Duodenal mucosa (tissue), 2 donors: ENCODE data around the gene IL31RA.
A peak's percentile ranks its signal among the peaks of the same experiment; 100 is the strongest.
"Not testable (repeated sequence)": the region's sequence is repeated elsewhere in the genome, so short reads cannot be mapped to it uniquely, and the experiment has no call there.

Experiments used
- H3K27ac ChIP-seq: one replicate; pipeline ENCODE4 v1.7.0; 2013; ENCODE audit warnings: low read depth, low read length
- H3K27me3 ChIP-seq, 2 donors: one replicate each; pipeline ENCODE4 v1.7.0; 2013; ENCODE audit warnings: low read length in 2 of 2, control low read depth in 1 of 2; ENCODE audit not compliant: insufficient read depth in 2 of 2, control insufficient read depth in 1 of 2
- H3K36me3 ChIP-seq, 2 donors: one replicate each; pipeline ENCODE4 v1.7.0; 2013; ENCODE audit warnings: low read length in 2 of 2, control low read depth in 1 of 2; ENCODE audit not compliant: insufficient read depth in 2 of 2, control insufficient read depth in 1 of 2
- H3K4me1 ChIP-seq, 2 donors: one replicate each; pipeline ENCODE4 v1.7.0; 2013; ENCODE audit warnings: low read length in 2 of 2, control low read depth in 1 of 2; ENCODE audit not compliant: insufficient read depth in 2 of 2, control insufficient read depth in 1 of 2
- H3K4me3 ChIP-seq, 2 donors: one replicate each; pipeline ENCODE4 v1.7.0; 2013; ENCODE audit warnings: low read length in 2 of 2, low read depth in 1 of 2
- H3K9ac ChIP-seq, 2 donors: one replicate each; pipeline ENCODE4 v1.7.0; 2013; ENCODE audit warnings: low read length in 2 of 2, low read depth in 1 of 2
- H3K9me3 ChIP-seq, 2 donors: one replicate each; pipeline ENCODE4 v1.7.0; 2013; ENCODE audit warnings: low read length in 2 of 2, control low read depth in 1 of 2; ENCODE audit not compliant: control insufficient read depth in 1 of 2

The IL31RA gene

DNA sequence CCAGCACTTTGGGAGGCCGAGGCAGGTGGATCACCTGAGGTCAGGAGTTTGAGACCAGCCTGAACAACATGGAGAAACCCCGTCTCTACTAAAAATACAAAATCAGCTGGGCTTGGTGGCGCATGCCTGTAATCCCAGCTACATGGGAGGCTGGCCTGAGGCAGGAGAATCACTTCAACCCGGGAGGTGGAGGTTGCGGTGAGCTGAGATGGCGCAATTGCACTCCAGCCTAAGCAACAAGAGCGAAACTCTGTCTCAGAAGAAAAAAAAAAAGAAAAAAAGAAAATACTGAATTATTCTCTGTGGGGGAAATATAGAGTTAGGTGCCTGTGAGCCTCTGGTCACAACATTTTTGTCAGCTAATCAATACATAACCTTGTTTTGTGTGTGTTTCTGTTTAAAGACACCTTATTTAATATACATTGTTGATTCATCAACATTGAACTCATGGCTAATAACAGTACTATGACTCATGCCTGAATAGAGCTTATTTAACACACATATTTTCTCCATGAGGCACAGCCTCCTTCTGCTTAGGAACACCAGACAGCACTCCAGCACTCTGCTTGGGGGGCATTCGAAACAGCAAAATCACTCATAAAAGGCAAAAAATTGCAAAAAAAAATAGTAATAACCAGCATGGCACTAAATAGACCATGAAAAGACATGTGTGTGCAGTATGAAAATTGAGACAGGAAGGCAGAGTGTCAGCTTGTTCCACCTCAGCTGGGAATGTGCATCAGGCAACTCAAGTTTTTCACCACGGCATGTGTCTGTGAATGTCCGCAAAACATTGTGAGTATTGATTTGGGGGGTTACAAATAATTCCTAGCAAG, at the start of gene IL31RA:
TSS of gene IL31RA (plus strand) at position 519 of the 836 bp plus-strand sequence. CDS start at position 733, 214 bp downstream.
- no peaks in the 10 kb centered on the region for H3K36me3 ChIP-seq
- H3K27me3 ChIP-seq, result no peaks in the 10 kb centered on the region
- no peaks in the 10 kb centered on the region for H3K9me3 ChIP-seq
- H3K9ac ChIP-seq, result no peak within 1 kb of the TSS
- H3K4me3 ChIP-seq, result no peak within 1 kb of the TSS
- H3K4me1 ChIP-seq, result no peaks in the 10 kb centered on the region
- no peak within 1 kb of the TSS for H3K27ac ChIP-seq

DNA sequence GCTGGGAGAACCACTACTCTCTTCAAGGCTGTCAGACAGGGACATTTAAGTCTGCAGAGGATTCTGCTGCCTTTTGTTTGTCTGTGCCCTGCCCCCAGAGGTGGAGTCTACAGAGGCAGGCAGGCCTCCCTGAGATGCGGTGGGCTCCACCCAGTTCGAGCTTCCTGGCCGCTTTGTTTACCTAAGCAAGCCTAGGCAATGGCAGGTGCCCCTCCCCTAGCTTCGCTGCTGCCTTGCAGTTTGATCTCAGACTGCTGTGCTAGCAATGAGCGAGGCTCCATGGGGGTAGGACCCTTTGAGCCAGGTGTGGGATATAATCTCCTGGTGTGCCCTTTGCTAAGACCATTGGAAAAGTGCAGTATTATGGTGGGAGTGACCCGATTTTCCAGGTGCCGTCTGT, 42.3 kb upstream of the IL31RA start:
- not testable (repeated sequence) for H3K9ac ChIP-seq, H3K27ac ChIP-seq, H3K27me3 ChIP-seq, H3K9me3 ChIP-seq, H3K4me3 ChIP-seq, H3K36me3 ChIP-seq, H3K4me1 ChIP-seq

DNA sequence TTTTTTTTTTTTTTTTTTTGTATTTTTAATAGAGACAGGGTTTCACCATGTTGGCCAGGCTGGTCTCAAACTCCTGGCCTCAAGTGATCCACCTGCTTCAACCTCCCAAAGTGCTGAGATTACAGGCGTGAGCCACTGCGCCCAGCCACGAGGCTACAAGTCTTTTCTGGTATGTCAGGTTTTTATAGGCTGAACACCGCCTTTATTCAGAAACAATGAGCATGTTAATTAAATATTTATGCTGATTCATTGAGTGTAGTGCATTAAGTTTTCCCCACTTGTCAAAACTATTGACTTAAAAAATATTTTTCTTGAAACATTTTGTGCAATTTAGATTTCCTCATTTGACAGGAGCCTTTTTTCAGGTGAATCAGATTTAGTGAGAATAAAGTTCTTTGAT, 35.2 kb upstream of the IL31RA start:
- H3K4me3 ChIP-seq, result not testable (repeated sequence)

DNA sequence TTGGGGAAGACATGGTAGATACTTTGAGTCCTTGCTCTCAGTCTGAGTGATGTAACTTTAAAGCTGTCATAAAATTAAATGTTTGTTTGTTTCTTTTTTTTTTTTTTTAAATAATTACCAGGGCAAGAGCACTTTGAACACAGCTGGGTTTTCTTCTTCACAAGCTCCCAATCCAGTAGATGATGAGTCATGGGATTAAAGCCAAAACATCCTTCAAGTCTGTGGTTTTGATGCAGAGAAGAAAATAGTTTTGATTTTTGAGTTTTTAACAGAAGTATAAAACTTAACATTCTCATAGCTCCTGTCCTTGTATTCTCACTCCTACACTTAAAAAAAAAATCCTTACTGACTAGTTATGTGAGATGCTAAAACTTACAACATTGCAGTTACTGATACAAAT, 34.8 kb upstream of the IL31RA start:
- no peak overlapping the region for H3K9ac ChIP-seq
- no peaks in the 10 kb centered on the region for H3K9me3 ChIP-seq
- peaks cover 8 to 14% of the 10 kb centered on the region in 2 donors for H3K27me3 ChIP-seq
- no peaks in the 10 kb centered on the region for H3K36me3 ChIP-seq
- no peaks in the 10 kb centered on the region for H3K4me1 ChIP-seq
- no peak overlapping the region for H3K4me3 ChIP-seq
- H3K27ac ChIP-seq, result no peak overlapping the region

More for the DNA sequence above, 35.2 kb upstream of the IL31RA start:
- not testable (repeated sequence) for H3K9ac ChIP-seq, H3K36me3 ChIP-seq, H3K4me1 ChIP-seq, H3K9me3 ChIP-seq, H3K27me3 ChIP-seq, H3K27ac ChIP-seq

DNA sequence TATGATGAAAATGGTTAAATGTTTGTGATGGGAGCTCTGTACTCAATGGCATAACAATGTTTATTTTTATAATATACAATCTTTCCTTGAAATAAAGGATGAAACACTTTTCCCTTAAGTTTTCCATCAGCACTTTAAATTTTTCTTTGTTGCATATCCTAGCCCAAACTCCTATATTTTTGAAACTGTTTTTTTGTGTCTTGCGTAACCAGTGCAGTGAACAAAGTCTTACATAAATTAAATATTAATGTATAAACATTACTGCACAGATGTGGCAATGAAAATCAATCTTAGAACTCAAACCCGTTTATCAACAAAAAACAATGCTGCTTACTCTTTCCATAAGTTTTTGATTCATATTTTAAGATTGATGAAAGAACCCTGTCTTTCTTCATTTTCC, 34.1 kb upstream of the IL31RA start:
- peaks cover 0 to under 1% of the 10 kb centered on the region in 2 donors for H3K4me1 ChIP-seq
- H3K27me3 ChIP-seq, result peaks cover 14 to 19% of the 10 kb centered on the region in 2 donors
- no peak overlapping the region for H3K4me3 ChIP-seq
- no peaks in the 10 kb centered on the region for H3K36me3 ChIP-seq
- no peak overlapping the region for H3K27ac ChIP-seq
- H3K9me3 ChIP-seq, result no peaks in the 10 kb centered on the region
- H3K9ac ChIP-seq, result no peak overlapping the region

DNA sequence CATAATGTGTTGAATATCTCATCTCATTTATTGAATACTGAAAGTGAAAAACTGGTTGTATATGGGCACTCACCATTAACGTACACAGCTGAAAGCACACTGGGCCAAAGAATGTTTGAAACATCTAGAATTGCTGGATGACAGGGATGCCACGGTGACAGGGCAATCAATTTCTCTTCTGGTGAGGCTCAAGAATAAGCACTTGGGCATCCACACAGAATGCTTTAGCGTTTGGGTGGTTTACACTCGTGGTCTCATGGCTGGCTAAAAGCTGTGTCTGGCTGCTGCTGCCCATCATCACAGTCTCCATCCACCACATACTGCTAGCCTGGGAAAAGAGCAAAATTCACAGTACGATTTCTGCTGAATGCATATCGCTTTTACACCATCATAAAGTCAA, 30.7 kb upstream of the IL31RA start:
- Histone ChIP-seq H3K9me3 (no peaks in the 10 kb centered on the region), H3K4me1 (peaks cover 0 to 3% of the 10 kb centered on the region in 2 donors), H3K36me3 (no peaks in the 10 kb centered on the region), H3K4me3 (no peak overlapping the region), H3K27ac (no peak overlapping the region), H3K9ac (no peak overlapping the region), H3K27me3 (peaks cover 17 to 40% of the 10 kb centered on the region in 2 donors)

DNA sequence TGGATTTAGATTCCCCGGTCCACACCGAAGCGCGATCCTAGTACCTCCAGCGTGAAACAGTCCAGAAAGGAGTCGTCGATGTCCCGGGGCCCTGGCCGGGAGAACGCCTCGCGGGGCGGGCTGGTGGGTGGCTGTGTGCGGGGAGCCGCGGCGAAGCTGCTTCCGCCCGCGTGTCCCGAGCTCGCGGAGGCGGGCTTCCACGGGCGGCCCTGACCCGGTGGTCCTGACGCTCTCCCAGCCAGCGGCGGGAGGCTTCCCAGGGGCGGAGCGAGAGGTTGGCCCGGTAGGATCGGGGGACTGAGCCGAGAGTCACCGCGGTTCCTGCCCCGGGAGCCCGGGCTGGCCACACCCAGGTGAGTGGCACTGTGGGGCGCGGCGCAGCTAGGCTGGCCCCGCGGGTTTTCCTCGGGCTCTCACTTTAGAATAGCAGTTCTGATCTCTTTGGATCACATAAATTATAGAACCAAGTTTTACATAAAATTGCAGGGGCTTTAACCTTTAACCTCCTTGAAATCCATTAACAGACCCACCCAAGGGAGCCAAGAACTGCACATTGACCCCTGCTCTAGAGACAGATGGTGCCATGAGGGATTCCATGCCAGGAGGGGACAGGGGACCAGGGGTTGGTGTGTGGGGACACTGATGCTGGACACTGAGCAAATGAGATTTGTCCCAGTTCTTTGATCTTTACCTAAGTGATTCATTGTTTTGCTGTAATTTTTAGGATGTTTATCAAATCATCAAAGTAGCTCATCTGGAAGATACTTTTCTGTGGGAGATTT, 29.2 kb upstream of the IL31RA start:
- peak overlapping the region; percentile 17 to 34 for H3K4me3 ChIP-seq
- no peaks in the 10 kb centered on the region for H3K9me3 ChIP-seq
- no peaks in the 10 kb centered on the region for H3K36me3 ChIP-seq
- H3K9ac ChIP-seq, result no peak overlapping the region
- peaks cover 17 to 45% of the 10 kb centered on the region in 2 donors for H3K27me3 ChIP-seq
- no peak overlapping the region for H3K27ac ChIP-seq
- peaks cover 0 to 3% of the 10 kb centered on the region in 2 donors for H3K4me1 ChIP-seq

DNA sequence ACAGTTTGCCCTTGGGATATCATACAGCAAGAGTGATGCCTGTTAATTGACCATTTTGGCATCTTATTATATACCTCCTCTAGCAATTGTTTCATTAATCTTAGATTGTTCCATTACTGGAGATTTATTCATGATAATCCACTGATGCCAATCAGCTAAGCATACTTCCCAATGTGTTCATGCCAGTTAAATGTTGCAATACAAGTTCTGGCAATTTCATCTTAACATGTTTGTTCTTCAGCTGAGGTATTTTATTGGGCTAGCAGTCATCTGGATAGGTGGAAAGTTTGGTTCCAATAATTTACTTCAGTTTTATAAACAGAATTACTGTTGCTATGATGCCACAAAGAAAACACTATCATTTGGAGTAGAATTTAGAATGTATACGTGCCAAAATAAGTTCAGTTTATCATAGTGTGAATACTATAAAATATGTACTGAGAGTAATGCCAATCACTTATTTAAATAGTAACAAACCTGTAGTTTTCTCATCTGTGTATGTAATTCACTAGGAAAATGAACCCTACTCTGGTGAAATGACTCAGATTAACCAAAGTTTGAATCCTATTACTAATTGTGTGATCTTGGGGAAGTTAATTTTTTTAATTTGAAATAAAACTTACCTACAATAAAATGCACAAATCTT, 27.9 kb upstream of the IL31RA start:
- H3K27me3 ChIP-seq, result peaks cover 17 to 45% of the 10 kb centered on the region in 2 donors
- no peaks in the 10 kb centered on the region for H3K9me3 ChIP-seq
- H3K27ac ChIP-seq, result no peak overlapping the region
- H3K36me3 ChIP-seq, result no peaks in the 10 kb centered on the region
- no peak overlapping the region for H3K4me3 ChIP-seq
- peaks cover 0 to 3% of the 10 kb centered on the region in 2 donors for H3K4me1 ChIP-seq
- no peak overlapping the region for H3K9ac ChIP-seq

DNA sequence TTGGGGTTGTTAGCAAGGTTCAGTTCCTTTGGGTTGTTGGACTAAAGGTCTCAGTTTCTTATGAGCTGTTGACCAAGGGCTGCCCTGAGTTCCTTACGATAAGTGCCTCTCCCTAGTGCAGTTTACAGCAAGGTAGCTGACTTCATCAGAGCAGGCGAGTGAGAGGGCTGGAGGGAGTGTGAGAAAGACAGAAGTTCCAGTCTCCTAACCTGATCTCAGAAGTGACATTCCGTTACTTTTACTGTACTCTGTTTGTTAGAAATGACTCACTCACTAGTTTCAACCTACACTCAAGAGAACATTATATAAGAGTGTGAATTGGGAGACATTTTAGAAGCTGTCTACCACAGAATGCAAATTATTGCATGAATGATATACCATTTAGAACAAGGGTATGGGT, 21.2 kb upstream of the IL31RA start:
- H3K36me3 ChIP-seq, result no peaks in the 10 kb centered on the region
- H3K27ac ChIP-seq, result no peak overlapping the region
- no peak overlapping the region for H3K4me3 ChIP-seq
- peaks cover 0 to 10% of the 10 kb centered on the region in 2 donors for H3K27me3 ChIP-seq
- no peak overlapping the region for H3K9ac ChIP-seq
- H3K9me3 ChIP-seq, result no peaks in the 10 kb centered on the region
- no peaks in the 10 kb centered on the region for H3K4me1 ChIP-seq

DNA sequence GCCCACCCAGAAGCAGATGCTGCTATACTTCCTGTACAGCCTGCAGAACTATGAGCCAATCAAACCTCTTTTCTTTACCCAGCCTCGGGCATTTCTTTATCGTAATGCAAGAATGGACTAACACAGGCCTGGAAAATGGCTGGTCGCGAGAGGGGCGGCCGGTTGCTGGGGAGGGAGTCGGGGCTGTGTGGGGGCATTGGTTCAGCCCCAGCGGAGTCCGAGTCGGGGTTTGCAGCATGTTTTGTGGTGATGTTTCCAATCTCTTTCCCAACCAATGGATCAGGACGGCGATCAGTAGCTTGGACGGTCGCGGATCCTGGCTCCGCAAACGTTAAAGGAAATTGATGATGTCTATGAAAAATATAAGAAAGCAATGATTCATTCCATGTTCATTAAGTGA, 18.7 kb upstream of the IL31RA start:
- Histone ChIP-seq H3K9me3 (no peaks in the 10 kb centered on the region), H3K27ac (no peak overlapping the region)

More for the DNA sequence above, 18.7 kb upstream of the IL31RA start:
- no peak overlapping the region for H3K9ac ChIP-seq
- no peaks in the 10 kb centered on the region for H3K36me3 ChIP-seq
- no peaks in the 10 kb centered on the region for H3K4me1 ChIP-seq
- H3K4me3 ChIP-seq, result no peak overlapping the region
- no peaks in the 10 kb centered on the region for H3K27me3 ChIP-seq
